GM12872 (cell line): Measurements from ENCODE around the gene STAT4.

ENCODE experiments used
- CTCF ChIP-seq: IDR thresholded peaks from 3 replicates; pipeline ENCODE4 v1.5.1; 2011; ENCODE audit warnings: low read depth, mild to moderate bottlenecking, low read length, moderate library complexity; ENCODE audit not compliant: insufficient read depth

STAT4 gene

GRCh38 chr2:191051177-191051576, 99.6 kb downstream of the STAT4 start:
- no peak for TF ChIP-seq CTCF

- no peak for TF ChIP-seq CTCF
Measured at GRCh38 chr2:191050640-191050987, 100.2 kb downstream of the STAT4 start.

GRCh38 chr2:191049728-191050639, 100.8 kb downstream of the STAT4 start:
- TF ChIP-seq CTCF = no peak

- no peak for TF ChIP-seq CTCF
Measured at GRCh38 chr2:191048073-191048472, 102.7 kb downstream of the STAT4 start.

GRCh38 chr2:191045141-191045540, 105.7 kb downstream of the STAT4 start:
- TF ChIP-seq CTCF = no peak

- TF ChIP-seq CTCF = no peak
Measured at GRCh38 chr2:191043438-191043837, 107.4 kb downstream of the STAT4 start.

GRCh38 chr2:191041418-191042161, 109.2 kb downstream of the STAT4 start:
- no peak for TF ChIP-seq CTCF
